A549 (cell line): ENCODE results near the gene CCDC7. TPM values are rescaled to one million over a fixed set of nuclear protein-coding genes. Genes with fewer than 3 reads are reported as not detected.

Source experiments
- ATAC-seq, 2 experiments: fragments of 200-7000 bp in 1 of 2; fragments of >200 bp in 1 of 2; cut with Nextera tagmentation in 1 of 2; cut with Tn5 transposase in 1 of 2; 3 replicates each; pipeline versions ENCODE4 v1.8.0 to v1.9.1; 2018 to 2020; ENCODE audit warnings: mild to moderate bottlenecking in 1 of 2, moderate library complexity in 1 of 2
- CTCF ChIA-PET: fragments of 300-600 bp; sonication (Branson Sonifier 250); formaldehyde crosslinking; extraction: SDS; loops from one replicate; lab custom pipeline; 2021; ENCODE audit warnings: antibody characterized with exemption, inconsistent platforms; lab: Yijun Ruan, JAX
- POLR2A ChIA-PET: fragments of 350-600 bp; formaldehyde crosslinking; extraction: SDS; loops from one replicate; lab custom pipeline; 2021; ENCODE audit warnings: antibody characterized with exemption, inconsistent platforms; lab: Yijun Ruan, JAX
- DNase-seq, 2 experiments: peaks; one replicate each; pipeline versions ENCODE4 v3.0.0 to v3.0.0-alpha.2; 2011 to 2016; ENCODE audit warnings: low read depth in 1 of 2, low spot score in 1 of 2
- FAIRE-seq: peaks from 2 replicates; lab custom pipeline; 2011; peaks lifted over from hg19 to GRCh38; lab: Jason Lieb, UNC
- H3K27ac ChIP-seq, 2 experiments: fragments of >200 bp; sonication (Bioruptor Twin); formaldehyde crosslinking; 3 replicates each; pipeline ENCODE4 v1.5.1; 2016 to 2017
- H3K4me1 ChIP-seq: fragments of >200 bp; sonication (Bioruptor Twin); formaldehyde crosslinking; 3 replicates; pipeline ENCODE4 v1.6.1; 2016
- H3K4me2 ChIP-seq: fragments of >200 bp; sonication (Bioruptor Twin); formaldehyde crosslinking; 3 replicates; pipeline ENCODE4 v1.6.1; 2016
- H3K4me3 ChIP-seq: fragments of >200 bp; sonication (Bioruptor Twin); formaldehyde crosslinking; 3 replicates; pipeline ENCODE4 v1.5.1; 2016
- H3K9me3 ChIP-seq: fragments of >200 bp; sonication (Bioruptor Twin); formaldehyde crosslinking; 3 replicates; pipeline ENCODE4 v1.6.1; 2016
- BCL3 ChIP-seq: fragments of >200 bp; sonication (Bioruptor Twin); formaldehyde crosslinking; IDR thresholded peaks from 3 replicates; pipeline ENCODE4 v1.6.1; 2016
- CBX2 ChIP-seq: fragments of 200-600 bp; sonication (generic); IDR thresholded peaks from 2 replicates; pipeline ENCODE4 v1.6.1; 2016; ENCODE audit warnings: low read depth, mild to moderate bottlenecking, borderline replicate concordance
- EHF ChIP-seq: fragments of 250-450 bp; sonication (Bioruptor Pico); IDR thresholded peaks from 2 replicates; pipeline ENCODE4 v1.5.0; 2020; ENCODE audit warnings: mild to moderate bottlenecking
- ESRRA ChIP-seq: fragments of 150-350 bp; IDR thresholded peaks from 2 replicates; pipeline ENCODE4 v1.6.1; 2014; ENCODE audit warnings: mild to moderate bottlenecking, low read length, borderline replicate concordance
- FOSL2 ChIP-seq, 2 experiments: fragments of 450-650 bp in 1 of 2; fragments of >200 bp in 1 of 2; sonication (Bioruptor Twin) in 1 of 2; formaldehyde crosslinking; IDR thresholded peaks; 2 replicates each; pipeline versions ENCODE4 v1.5.0 to v1.6.1; 2016 to 2020; ENCODE audit warnings: mild to moderate bottlenecking in 1 of 2, moderate library complexity in 1 of 2
- FOXS1 ChIP-seq: fragments of 250-450 bp; sonication (Bioruptor Pico); IDR thresholded peaks from 2 replicates; pipeline ENCODE4 v1.5.0; 2020; ENCODE audit warnings: mild to moderate bottlenecking, moderate library complexity
- HOXB13 ChIP-seq: fragments of 250-450 bp; sonication (Bioruptor Pico); IDR thresholded peaks from 2 replicates; pipeline ENCODE4 v1.5.0; 2020; ENCODE audit warnings: low read depth, mild to moderate bottlenecking, moderate library complexity
- HOXB5 ChIP-seq: fragments of 250-450 bp; sonication (Bioruptor Pico); IDR thresholded peaks from 2 replicates; pipeline ENCODE4 v1.5.0; 2020; ENCODE audit warnings: mild to moderate bottlenecking, moderate library complexity
- KDM1A ChIP-seq: fragments of 200-600 bp; sonication (generic); IDR thresholded peaks from 2 replicates; pipeline ENCODE4 v1.6.1; 2016; ENCODE audit warnings: low read depth, mild to moderate bottlenecking
- MAFK ChIP-seq: fragments of 450-650 bp; IDR thresholded peaks from 2 replicates; pipeline ENCODE4 v1.6.1; 2014; ENCODE audit not compliant: partially characterized antibody
- MAZ ChIP-seq: fragments of 150-350 bp; IDR thresholded peaks from 2 replicates; pipeline ENCODE4 v1.6.1; 2014; ENCODE audit warnings: antibody characterized with exemption, low read depth, low read length, borderline replicate concordance
- PHF8 ChIP-seq: fragments of 200-600 bp; sonication (generic); IDR thresholded peaks from 2 replicates; pipeline ENCODE4 v1.6.1; 2016; ENCODE audit warnings: low read depth, mild to moderate bottlenecking, antibody characterized with exemption, moderate library complexity, borderline replicate concordance
- POLR2AphosphoS2 ChIP-seq: conservative IDR thresholded peaks from 2 replicates; pipeline ENCODE4 v1.6.1; 2012; ENCODE audit warnings: low read length, improper control_type of control experiment, inconsistent platforms
- RAD21 ChIP-seq, 2 experiments: fragments of >200 bp in 1 of 2; sonication (Bioruptor Twin) in 1 of 2; formaldehyde crosslinking in 1 of 2; IDR thresholded peaks in 1 of 2; conservative IDR thresholded peaks in 1 of 2; 2 replicates in 1 of 2; 3 replicates in 1 of 2; pipeline ENCODE4 v1.6.1; 2012 to 2018; ENCODE audit warnings: inconsistent platforms in 1 of 2
- RFX5 ChIP-seq: fragments of 450-650 bp; IDR thresholded peaks from 2 replicates; pipeline ENCODE4 v1.7.1; 2014; ENCODE audit warnings: antibody characterized with exemption, mild to moderate bottlenecking, moderate library complexity
- SMC3 ChIP-seq: fragments of >200 bp; sonication (Bioruptor Twin); formaldehyde crosslinking; IDR thresholded peaks from 3 replicates; pipeline ENCODE4 v1.6.1; 2018; ENCODE audit warnings: inconsistent platforms
- SREBF2 ChIP-seq: fragments of 450-650 bp; IDR thresholded peaks from 2 replicates; pipeline ENCODE4 v1.6.1; 2014; ENCODE audit warnings: mild to moderate bottlenecking, moderate library complexity
- ZC3H11A ChIP-seq: fragments of 450-650 bp; IDR thresholded peaks from 2 replicates; pipeline ENCODE4 v1.6.1; 2014; ENCODE audit warnings: antibody characterized with exemption, mild to moderate bottlenecking
- ZFP36 ChIP-seq: fragments of 450-650 bp; IDR thresholded peaks from 2 replicates; pipeline ENCODE4 v1.6.1; 2014; ENCODE audit warnings: borderline replicate concordance; ENCODE audit not compliant: partially characterized antibody
- WGBS: methylation state at CpG from one replicate; pipeline ENCODE4 v1.1.6; 2017; ENCODE audit errors: missing lambda C conversion rate; 5-methylcytosine and 5-hydroxymethylcytosine counted together
- polyA plus RNA-seq, 4 experiments: library from polyadenylated mRNA; depleted of rRNA in 3 of 4; stranded (reverse); fragments of >200 nt; fragmentation: RNase III in 1 of 4; extraction: RNeasy Plus Mini Kit Qiagen cat#74134 plus additional on column Dnase treatment in 1 of 4; gene quantifications; 2 replicates in 3 of 4; 3 replicates in 1 of 4; pipeline ENCODE4 v1.2.3, GENCODE V29; 2011 to 2017
- TF ChIP-seq, protein P1 (sequence below): IDR thresholded peaks from 2 replicates; pipeline ENCODE4 v1.6.1; 2012
- TF ChIP-seq, protein P2 (sequence below): fragments of >200 bp; sonication (Bioruptor Twin); formaldehyde crosslinking; IDR thresholded peaks from 2 replicates; pipeline ENCODE4 v1.6.1; 2016
- TF ChIP-seq, protein P3 (sequence below): fragments of >200 bp; sonication (Bioruptor Twin); formaldehyde crosslinking; IDR thresholded peaks from 3 replicates; pipeline ENCODE4 v1.5.1; 2016

Gene CCDC7
- polyA plus RNA-seq, 2 of the 4 experiments (the other 2 are of a cell fraction): 1.2 to 2.9 TPM

DNA sequence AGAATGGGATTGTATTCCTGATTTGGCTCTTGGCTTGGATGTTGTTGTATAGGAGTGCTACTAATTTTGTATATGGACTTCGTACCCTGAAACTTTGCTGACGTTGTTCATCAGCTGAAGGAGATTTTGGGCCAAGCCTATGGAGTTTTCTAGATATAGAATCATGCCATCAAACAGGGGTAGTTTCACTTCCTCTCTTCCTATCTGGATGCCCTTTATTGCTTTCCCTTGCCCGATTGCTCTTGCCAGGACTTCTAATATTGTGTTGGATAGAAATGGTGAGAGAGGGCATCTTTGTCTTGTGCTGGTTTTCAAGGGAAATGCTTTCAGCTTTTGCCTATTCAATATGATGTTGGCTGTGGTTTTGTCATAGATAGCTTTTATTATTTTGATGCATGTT lies 92.3 kb downstream of the CCDC7 start (continued):
- TF ChIP-seq, protein P1, sequence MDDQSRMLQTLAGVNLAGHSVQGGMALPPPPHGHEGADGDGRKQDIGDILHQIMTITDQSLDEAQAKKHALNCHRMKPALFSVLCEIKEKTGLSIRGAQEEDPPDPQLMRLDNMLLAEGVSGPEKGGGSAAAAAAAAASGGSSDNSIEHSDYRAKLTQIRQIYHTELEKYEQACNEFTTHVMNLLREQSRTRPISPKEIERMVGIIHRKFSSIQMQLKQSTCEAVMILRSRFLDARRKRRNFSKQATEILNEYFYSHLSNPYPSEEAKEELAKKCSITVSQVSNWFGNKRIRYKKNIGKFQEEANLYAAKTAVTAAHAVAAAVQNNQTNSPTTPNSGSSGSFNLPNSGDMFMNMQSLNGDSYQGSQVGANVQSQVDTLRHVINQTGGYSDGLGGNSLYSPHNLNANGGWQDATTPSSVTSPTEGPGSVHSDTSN: no peak
- TF ChIP-seq, protein P2, sequence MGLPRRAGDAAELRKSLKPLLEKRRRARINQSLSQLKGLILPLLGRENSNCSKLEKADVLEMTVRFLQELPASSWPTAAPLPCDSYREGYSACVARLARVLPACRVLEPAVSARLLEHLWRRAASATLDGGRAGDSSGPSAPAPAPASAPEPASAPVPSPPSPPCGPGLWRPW: no peak
- no peak for TF ChIP-seq ESRRA
- TF ChIP-seq PHF8: no peak
- no peak for TF ChIP-seq MAFK
- TF ChIP-seq, all 56 proteins: peak for 0

GRCh38 chr10:32540691-32541470 lies 94.9 kb downstream of the CCDC7 start:
- Histone ChIP-seq H3K9me3 (no peaks in the 10 kb centered on the region), H3K27ac (no peak overlapping the region), H3K4me2 (no peak overlapping the region), H3K4me1 (no peaks in the 10 kb centered on the region), H3K4me3 (no peak overlapping the region)
- DNase-seq (no peak), ATAC-seq (no peak), FAIRE-seq (no peak)
- WGBS: 84% methylated on average over 6 of the region's 6 CpGs
- CTCF ChIA-PET: no interaction called here
- no peak for TF ChIP-seq KDM1A
- no peak for TF ChIP-seq EHF
- no peak for TF ChIP-seq RAD21 (conservative IDR thresholded peaks at IDR 0.05 in 1 of 2, IDR thresholded peaks at IDR 0.05 in 1 of 2)
- no peak for TF ChIP-seq HOXB13 (CRISPR knock-in tag)
- no peak for TF ChIP-seq SMC3
- TF ChIP-seq MAFK: no peak
- TF ChIP-seq, protein P2: no peak
- TF ChIP-seq BCL3: no peak
- no peak for TF ChIP-seq FOXS1
- POLR2A ChIA-PET: no interaction called here

DNA sequence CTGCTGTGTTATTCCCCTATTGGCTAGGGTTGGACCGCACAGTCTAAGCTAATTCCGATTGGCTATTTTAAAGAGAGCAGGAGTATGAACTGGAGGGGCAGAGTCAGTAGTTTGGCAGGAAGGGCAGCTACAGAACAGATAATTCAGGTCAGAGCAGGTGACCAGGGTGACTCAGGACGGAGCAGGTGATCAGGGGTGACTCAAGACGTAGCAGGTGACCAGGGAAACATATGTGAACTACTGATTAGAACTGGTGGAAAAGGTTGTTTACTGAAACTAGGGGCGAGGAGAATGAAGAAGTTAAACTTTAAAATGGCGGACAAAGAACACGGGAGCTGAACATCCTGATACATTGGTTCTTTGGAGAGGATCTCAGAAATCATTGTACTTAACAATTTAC lies 102.3 kb downstream of the CCDC7 start:
- Histone ChIP-seq H3K9me3 (no peaks in the 10 kb centered on the region), H3K27ac (no peak overlapping the region), H3K4me1 (no peaks in the 10 kb centered on the region), H3K4me3 (no peak overlapping the region), H3K4me2 (no peak overlapping the region)
- no peak for FAIRE-seq
- CTCF ChIA-PET: no interaction called here
- no peak for ATAC-seq
- TF ChIP-seq PHF8 (no peak), ZC3H11A (no peak), RAD21 (conservative IDR thresholded peaks at IDR 0.05 in 1 of 2, IDR thresholded peaks at IDR 0.05 in 1 of 2) (no peak), BCL3 (no peak), FOXS1 (no peak), POLR2AphosphoS2 (no peak), FOSL2 (IDR thresholded peaks at IDR 0.05) (no peak), FOSL2 (CRISPR knock-in tag; IDR thresholded peaks at IDR 0.05) (no peak), CBX2 (no peak), ZFP36 (no peak), SREBF2 (no peak), HOXB5 (CRISPR knock-in tag) (no peak), MAZ (no peak), RFX5 (no peak)
- TF ChIP-seq, protein P3, sequence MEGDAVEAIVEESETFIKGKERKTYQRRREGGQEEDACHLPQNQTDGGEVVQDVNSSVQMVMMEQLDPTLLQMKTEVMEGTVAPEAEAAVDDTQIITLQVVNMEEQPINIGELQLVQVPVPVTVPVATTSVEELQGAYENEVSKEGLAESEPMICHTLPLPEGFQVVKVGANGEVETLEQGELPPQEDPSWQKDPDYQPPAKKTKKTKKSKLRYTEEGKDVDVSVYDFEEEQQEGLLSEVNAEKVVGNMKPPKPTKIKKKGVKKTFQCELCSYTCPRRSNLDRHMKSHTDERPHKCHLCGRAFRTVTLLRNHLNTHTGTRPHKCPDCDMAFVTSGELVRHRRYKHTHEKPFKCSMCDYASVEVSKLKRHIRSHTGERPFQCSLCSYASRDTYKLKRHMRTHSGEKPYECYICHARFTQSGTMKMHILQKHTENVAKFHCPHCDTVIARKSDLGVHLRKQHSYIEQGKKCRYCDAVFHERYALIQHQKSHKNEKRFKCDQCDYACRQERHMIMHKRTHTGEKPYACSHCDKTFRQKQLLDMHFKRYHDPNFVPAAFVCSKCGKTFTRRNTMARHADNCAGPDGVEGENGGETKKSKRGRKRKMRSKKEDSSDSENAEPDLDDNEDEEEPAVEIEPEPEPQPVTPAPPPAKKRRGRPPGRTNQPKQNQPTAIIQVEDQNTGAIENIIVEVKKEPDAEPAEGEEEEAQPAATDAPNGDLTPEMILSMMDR: no peak
- POLR2A ChIA-PET: no interaction called here
- 75% methylated on average over 7 of the region's 7 CpGs for WGBS
- DNase-seq: no peak
